HG02610 (cell line): Measurements from ENCODE around the gene FAM24B.
"Not testable (repeated sequence)": the region's sequence is repeated elsewhere in the genome, so short reads cannot be mapped to it uniquely, and the experiment has no call there.

ENCODE experiments used
- ATAC-seq: cut with Tn5 transposase; IDR thresholded peaks from one replicate; pipeline ENCODE4 v1.9.1; 2021; ENCODE audit warnings: mild to moderate bottlenecking, moderate library complexity; ENCODE audit not compliant: unreplicated experiment

The FAM24B gene

DNA sequence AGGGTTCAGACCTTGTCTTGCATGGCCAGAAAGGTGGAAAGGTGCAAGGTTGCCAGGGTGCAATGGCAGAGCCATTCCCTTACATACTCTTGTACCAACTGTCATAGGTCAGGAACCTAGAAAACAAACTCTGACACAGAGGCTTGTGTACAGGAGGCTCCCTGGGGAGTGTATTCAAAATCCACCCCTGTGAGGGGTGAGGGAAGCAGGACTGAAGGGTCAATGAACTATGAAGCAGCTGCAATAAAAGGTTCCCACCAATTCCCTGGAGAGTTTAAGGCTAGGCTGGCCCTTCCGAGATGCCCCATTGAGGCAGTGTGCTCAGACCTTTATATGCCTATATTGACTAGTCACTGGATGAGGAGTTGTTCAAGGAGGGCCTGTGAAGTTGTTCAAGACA is 19.9 kb downstream of the FAM24B start:
- no peak for ATAC-seq

DNA sequence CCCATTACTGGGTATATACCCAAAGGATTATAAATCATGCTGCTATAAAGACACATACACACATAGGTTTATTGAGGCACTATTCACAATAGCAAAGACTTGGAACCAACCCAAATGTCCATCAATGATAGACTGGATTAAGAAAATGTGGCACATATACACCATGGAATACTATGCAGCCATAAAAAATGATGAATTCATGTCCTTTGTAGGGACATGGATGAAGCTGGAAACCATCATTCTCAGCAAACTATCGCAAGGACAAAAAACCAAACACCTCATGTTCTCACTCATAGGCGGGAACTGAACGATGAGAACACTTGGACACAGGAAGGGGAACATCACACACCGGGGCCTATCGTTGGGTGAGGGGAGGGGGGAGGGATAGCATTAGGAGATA is 21.3 kb downstream of the FAM24B start:
- ATAC-seq, result not testable (repeated sequence)

DNA sequence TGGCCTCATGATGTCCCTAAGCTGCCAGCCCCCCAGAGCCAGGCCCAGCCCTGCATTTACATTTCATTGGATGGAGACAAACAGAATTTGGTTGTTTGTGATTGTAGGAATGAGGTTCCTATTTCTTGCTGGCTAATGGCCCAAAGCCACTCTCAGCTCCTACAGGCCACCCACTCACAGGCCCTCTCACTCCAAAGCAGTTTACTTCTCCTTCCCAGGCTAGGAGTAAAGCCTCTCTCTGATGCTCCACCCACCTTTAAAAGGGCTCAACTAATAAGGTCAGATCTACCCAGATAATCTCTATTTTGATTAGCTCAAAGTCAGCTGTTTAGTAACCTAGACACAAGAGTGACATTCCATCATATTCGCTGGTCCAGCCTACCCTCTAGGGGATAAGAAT is 22.5 kb downstream of the FAM24B start:
- ATAC-seq, result no peak

DNA sequence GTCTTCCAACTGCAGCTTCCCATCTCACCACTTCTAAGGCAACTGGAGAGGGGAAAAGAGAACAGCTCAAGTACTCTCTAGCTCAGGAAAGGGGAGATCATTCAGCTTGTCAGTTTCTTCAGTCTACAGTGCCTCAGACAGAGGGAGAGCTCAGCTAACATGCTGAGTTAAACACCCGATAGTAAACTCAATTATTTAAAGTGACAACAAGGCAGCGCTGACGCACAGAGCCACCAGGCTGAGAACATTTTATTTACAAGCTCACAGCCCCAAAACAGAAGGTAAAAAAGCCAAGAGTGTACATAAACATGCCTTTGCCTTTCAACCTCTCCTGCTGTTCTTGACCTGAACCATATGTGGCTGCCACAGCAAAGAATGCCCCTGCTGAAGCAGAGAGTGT is 23.6 kb downstream of the FAM24B start:
- ATAC-seq, result no peak

DNA sequence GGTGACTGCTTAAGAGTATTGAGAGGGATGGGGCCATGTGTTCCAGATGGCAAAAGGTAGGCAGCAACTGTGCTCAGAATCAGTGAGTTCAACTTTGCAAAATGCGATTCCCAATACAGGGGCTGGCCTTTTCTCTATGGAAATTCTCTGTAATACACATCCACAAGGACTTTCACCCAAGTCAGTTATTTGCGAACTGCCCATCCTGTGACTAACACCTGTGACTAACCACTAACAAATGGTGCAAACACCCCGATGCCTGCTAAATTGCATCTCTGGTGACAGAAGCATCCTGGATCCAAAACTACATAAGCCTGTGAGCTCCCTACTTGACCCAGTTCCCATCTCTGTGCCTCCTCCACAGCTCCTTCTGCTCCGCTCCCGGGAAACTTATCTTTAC is 24.7 kb downstream of the FAM24B start:
- no peak for ATAC-seq

DNA sequence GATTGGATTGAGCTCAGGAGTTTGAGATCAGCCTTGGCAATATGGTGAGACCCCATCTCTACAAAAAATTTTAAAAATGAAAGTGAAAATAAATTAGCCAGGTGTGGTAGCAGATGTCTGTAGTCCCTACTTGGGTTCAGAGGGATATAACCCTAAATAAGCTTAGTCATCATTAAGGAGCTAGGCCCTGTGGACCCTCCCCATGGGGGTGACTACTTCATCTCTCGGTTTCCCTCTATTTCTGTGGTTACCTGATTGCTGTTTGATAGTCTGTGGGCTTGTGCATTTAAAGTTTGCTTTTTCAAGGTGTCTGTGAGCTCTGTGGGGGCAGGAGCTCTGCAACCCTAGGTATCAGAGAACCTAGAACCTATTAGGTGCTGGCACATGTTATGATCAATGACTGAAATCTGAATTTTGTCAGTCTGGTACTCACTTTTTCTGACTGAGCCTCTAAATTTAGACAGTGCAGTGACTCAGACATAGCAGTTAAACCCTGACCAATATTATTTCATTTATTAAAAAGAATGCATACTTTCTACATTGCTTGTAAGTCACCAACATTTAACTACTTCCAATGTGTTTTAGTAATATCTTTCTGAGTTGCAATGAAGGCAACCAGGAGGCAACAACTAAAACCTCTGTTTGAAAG is 25.6 kb downstream of the FAM24B start:
- no peak for ATAC-seq

DNA sequence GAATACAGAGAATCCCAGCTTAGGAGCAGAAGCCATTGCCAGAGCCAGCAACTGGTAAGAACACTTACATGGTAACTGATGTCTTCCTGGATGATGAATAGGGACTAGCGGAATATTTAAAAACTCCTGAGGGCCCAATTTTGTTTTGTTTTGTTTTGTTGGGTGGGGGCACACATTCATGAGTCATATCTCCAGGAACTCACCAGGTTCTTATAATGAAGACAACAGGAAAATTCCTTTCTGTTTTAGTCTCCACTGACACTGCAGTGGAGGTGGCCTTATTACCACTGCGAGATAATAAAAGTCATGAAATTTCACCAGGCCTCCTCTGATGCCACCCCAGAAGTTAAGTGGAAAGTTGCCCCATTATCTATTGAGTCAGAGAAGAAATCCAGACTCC is 27.1 kb downstream of the FAM24B start:
- no peak for ATAC-seq

DNA sequence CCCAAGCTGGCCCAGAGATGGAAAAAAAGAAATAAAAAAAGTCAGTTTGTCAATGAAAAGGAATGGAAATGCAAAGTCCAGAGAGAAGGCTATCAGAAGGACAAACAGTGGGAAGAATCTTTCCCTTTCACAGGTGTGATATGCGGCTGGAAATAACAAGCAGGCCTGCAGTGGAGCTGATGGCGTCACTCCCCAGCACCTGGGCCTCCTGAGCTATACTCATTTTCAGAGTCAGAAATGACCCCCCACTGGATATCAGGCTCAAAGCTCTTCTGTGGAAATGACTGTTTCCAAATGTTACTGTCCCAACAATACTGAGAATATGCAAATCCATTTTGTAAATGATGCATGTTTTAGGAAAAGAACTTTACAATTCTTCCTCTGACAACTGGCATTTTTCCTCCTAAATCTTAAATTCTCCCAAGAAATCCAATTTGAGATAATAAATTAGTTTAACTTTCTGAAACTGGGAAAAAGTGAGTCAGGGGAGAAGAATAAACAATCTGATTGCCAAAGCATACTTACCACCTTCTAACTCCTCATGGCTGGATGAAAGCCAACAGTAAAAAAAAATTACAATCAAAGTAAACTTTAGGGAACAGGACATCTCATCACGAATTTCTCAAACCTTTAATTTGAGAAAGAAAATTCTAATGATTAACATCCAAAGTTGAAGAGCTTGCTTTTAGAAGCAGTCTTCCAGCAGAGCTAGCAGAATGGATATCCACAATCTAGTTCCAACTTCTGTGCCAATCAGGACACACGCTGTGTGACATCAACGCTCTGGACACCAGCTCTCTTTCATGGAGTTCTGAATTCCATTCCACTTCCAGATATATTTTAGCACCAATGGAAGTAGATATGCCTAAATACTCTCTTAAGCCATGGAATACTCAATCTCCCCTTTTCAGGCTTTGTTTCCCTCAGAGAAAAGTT is 28.4 kb downstream of the FAM24B start:
- ATAC-seq, result no peak

DNA sequence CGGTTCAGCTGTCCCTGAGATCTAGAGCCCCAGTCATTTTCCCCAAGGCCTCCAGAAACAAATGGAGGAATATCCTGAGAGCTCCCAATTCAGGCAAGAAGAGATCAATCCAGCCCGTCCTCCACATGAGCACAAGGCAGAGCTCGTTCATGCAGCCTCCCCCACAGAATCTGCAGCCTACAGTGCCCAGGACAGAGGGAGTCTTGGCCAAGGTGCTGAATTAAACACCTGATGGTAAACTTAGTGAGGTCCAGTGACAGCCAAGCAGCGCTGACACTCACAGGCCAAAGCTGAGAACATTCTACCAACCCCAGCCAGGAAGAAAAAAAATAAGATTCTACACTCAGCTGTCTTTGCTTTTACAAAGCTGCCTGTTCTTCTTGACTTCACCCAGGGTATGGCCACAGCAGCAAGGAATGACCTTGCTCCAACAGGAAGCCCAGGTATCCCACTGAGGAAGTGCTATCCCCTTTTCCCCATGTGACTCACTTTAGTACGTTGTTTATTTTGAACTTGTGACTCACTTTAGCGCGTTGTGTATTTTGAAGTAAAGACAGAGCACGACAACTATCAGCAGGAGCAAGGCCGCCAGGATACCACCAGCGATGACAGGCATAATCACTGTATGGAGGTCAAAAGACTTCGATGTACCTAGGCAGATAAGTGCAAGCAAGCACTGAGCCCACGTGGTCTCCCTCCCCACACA is 29.3 kb downstream of the FAM24B start:
- ATAC-seq, result no peak

DNA sequence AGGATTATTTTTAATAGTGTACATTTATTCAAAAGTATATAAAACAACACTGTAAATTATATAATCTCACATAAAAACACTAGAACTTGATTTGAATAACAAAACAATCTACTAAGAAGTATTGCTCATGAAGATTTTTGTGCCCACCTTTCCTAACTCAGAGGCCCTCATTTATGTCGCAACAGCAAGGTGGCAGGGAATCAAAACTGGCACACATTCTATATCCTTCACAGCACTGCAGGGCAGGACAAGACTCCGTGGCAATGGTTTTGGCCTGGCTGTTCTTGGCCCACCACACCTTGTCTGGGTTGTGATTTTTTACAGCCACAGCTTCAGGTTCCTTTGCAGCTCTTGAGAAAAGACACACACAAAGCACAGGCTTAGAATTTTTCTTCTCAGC is 30.3 kb downstream of the FAM24B start:
- ATAC-seq, result no peak

DNA sequence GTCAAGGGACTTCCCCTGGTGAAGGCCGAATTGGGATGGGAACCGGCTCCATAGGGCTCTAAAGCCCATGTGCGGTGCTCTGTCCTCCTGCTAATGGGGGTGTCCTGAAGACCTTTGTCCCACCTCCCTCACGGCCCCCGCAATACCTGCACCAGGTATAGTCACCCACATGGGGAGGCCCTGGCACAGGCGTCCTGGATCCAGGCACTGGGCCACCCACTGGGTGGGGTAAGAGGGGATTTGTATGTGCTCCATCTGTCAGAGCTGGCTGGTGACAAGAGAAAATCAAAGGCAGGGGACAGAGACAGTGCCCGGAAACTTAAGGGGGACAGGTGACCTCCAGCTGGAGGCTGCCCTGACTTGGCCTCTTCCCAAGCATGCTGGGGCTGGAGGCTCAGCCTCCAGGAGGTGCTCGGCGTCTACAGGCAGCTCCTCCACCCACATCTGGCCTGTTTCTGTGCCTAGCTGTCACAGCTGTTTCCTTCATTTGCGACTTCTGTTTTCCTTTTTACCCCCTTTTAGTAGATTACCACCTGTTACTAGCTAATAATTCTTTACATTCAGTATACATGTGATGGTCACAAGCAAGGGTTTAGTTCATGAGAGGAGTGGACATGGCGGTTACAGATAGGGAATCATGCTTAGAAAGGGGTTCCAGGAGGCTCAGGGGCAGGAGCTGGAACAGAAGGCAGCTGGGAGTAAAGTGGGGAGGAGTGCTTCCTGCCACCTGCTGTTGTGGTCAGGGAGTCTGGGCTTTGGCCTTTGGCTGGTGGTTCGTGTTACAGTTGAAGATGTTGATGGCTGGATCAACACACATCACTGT is 31.4 kb downstream of the FAM24B start:
- ATAC-seq, result no peak

DNA sequence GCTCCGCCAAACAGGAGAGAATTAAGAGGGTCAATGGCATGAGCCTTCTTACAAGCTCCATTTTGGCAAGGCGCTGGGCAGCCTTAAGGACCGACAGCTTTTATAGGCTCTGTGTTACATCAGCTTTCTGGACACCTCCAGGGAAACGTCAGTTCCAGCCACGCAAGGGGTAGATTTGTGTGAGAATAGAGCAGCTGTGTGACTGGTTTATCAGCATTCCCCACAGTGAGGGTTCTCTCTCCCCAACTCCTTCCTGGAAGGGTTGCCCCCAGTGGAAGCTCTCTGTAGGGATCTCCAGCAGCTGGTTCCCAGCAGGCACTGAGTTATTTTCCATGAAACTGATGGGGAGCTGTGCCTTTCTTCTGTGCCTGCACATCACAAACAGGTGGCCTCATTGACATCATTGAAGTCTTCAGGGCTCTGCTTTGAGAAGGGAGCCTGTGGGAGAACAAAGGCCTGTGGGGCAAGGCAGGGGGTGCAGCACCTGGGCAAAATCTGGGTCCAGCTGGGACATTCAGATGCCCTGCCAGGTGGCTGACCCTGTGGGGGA is 33.5 kb downstream of the FAM24B start, which contains the start of gene CUZD1:
CUZD1 (minus strand) TSS at position 75 of the 550 bp plus-strand sequence; CDS start at position 61, 14 bp downstream.
- ATAC-seq, result no peak

DNA sequence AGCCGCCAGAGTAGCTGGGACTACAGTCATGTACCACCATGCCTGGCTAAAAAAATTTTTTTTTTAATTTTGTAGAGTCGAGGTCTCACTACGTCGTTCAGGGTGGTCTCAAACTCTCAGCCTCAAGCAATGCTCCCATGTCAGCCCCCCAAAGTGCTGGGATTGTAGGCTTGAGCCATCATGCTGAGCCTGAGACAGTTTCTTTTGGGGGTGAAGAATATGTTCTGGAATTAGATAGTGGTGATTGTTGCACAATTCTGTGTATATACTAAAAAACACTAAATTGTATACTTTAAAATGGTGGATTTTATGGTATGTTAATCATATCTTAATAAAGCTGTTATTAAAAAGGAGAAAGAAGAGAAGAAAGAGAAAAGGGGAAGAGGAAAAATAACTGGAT is 35.2 kb downstream of the FAM24B start:
- no peak for ATAC-seq

DNA sequence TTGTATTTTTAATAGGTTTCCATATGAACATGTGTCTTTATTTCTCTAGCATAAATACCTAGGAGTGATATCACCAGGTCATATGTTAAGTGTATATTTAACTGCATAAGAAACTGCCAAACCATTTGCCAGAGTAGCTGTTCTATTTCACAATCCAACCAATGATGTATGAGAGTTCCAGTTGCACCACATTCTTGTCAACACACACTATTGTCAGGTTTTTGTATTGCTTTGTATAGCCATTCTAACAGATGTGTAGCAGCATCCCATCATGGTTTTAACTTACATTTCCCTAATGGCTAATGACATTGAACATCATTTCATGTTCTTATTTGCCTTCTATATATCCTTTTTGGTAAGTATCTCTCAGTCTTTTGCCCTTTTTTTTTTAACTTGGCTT is 37.8 kb downstream of the FAM24B start:
- ATAC-seq, result no peak

DNA sequence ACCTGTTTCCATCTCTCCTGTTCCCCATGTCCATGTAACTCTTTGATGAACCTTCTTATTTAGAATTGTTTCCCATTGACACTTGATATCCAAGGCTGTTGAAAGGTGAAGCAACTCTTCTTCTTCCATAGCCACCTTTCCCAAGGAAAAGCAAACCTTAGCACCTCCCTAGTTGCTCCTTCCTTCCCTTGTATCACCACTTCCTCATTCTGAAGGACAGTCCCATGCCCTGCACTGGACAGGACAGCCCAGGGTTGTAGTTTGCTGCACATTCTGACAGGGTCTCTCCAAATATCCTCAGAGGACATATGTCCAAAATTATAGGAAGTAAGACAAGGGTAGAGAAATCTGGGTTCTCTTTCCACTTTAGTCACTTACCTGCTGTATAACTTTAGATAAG is 39.9 kb downstream of the FAM24B start:
- ATAC-seq, result no peak

DNA sequence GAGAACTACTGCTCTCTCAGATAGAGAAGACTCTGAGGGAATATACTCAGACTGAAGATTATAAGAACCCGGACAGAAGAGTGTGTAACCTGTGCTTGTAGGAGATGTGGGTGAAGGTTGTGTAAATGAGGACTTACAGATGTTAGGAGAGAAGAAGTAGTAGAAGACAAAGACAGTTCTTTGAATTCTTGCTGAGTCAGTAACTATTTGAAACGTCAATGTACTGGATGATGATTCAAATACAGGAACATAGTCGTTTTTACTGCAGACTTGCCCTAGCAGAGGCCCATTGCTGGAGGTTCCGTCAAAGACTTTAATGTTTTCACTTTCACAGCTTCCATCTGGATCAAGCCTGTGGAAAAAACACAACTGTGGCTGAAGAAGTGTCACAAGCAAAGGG is 40.5 kb downstream of the FAM24B start:
- ATAC-seq, result no peak

DNA sequence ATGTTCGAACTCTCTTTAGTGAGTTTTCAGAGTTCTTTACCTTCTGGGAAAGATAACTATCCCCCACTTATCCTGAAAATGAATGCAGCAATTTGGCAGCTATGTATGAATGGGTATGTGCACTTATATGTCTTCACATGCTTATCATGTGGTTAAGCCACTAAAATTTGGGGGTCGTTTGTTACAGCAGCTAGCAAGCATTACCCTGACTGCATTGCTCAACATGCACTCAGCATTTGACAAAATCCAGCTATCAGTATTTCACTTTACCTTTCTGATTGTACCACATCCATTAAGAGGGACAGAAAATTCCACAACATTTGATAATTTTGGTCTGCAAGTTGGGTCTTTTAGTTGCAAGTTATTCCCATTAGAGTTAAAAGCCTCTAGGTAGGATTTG is 43.5 kb downstream of the FAM24B start:
- ATAC-seq, result no peak

DNA sequence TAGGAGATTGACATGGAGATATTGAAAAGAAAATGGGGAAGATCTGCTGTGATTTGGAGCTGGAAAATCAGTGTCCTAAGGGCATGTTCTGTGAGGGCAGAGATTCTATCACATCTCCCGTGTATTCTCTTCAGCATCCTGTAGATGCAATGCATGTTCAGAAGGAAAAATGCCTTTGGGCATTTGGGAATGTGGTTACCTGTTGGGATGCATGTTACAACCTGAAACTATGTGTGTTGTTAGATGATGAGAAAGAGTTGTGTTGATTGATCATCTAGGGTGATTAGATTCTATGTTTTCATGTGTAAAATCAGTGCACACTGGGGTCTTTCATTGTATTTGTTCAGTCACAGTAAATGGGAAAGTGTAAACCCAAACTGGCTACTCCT is 48.4 kb downstream of the FAM24B start:
- ATAC-seq, result no peak

DNA sequence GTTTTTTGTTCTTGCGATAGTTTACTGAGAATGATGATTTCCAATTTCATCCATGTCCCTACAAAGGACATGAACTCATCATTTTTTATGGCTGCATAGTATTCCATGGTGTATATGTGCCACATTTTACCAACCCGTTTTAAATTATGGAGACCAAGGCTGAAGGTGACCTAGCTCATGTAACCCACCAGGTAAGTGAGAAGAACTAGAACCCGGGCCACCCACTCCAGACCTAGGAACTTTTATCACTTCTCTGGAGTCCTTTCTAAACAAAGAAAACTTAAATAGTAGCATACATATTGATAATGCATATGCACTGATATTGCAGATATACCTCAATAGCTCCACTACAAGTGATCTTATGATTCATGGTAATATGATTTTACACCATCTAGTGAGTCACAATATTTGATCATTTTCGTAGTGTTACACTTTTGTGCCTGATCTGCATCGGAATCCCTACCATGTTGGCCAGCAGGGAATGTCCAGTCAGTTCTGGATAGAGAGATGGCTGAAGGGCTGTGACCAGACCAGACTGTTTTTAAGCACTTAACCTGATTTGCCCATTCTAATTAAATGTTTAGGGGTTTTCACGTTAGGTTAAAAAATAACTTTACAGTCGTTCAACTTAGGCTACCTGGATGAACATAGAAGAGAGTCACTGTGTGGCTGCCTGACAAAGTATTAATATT is 49.0 kb downstream of the FAM24B start:
- ATAC-seq, result no peak

DNA sequence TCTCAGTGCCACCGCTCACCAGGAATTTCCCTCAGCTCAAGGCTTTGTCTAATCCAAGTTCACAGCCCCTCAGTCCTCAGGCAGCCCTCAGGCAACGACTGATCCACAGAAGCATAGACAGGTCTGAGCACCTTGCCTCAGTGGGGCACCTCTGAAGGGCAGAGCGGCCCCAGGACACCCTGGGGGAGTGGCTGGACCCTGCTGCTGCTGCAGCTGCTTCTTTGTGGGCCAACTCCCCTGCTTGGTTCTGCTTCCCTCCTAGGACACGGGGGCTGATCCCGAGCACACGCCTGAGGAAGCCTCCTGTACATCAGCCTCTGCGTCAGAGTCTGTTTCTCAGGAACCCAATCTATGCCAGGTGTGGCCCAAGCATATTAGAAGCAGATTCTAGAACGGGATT is 49.9 kb downstream of the FAM24B start:
- no peak for ATAC-seq
